GM12878 (cell line): ENCODE measurements around the gene ERAL1. TPM values are rescaled to one million over a fixed set of nuclear protein-coding genes. Genes with fewer than 3 reads are reported as not detected.

Source experiments
- ATAC-seq: fragments of 200-7000 bp; cut with Tn5 transposase; 3 replicates; pipeline ENCODE4 v1.9.1; 2020; ENCODE audit warnings: mild to moderate bottlenecking, moderate library complexity
- Bru-seq: library from RNA; stranded (reverse); fragments of 400-500 nt; gene quantifications from one replicate; lab custom pipeline; 2021; lab: Mats Ljungman, UMichigan
- BruChase-seq, 2 experiments: library from RNA; stranded (reverse); fragments of 400-500 nt; gene quantifications; one replicate each; lab custom pipeline; 2021; lab: Mats Ljungman, UMichigan
- BruUV-seq: library from RNA; stranded (reverse); fragments of 400-500 nt; replicated peaks from 2 replicates; lab custom pipeline; 2021; lab: Mats Ljungman, UMichigan
- CTCF ChIA-PET: fragments of 300-600 bp; sonication (Branson Sonifier 250); formaldehyde crosslinking; extraction: SDS; loops from one replicate; lab custom pipeline; 2021; ENCODE audit warnings: inconsistent platforms; lab: Yijun Ruan, JAX
- POLR2A ChIA-PET: fragments of 350-600 bp; formaldehyde crosslinking; extraction: SDS; loops from one replicate; lab custom pipeline; 2021; ENCODE audit warnings: inconsistent platforms; lab: Charles Lee
- RAD21 ChIA-PET: fragments of 300-600 bp; sonication (Branson Sonifier 250); formaldehyde crosslinking; loops from one replicate; lab custom pipeline; 2023; ENCODE audit warnings: antibody characterized with exemption; ENCODE audit not compliant: unreplicated experiment; lab: Charles Lee
- SMC1A ChIA-PET: fragments of 300-600 bp; sonication (Branson Sonifier 250); formaldehyde crosslinking; loops from one replicate; lab custom pipeline; 2023; ENCODE audit not compliant: unreplicated experiment, uncharacterized antibody; lab: Charles Lee
- DNase-seq: peaks from one replicate; pipeline ENCODE4 v3.0.0-alpha.2; 2011; ENCODE audit warnings: low read depth, low spot score
- FAIRE-seq: peaks from 3 replicates; lab custom pipeline; 2011; peaks lifted over from hg19 to GRCh38; lab: Jason Lieb, UNC
- H2AFZ ChIP-seq: 2 replicates; pipeline ENCODE4 v1.6.0; 2011; ENCODE audit warnings: low read depth, low read length, control low read depth; ENCODE audit not compliant: control insufficient read depth
- H3K27ac ChIP-seq: 2 replicates; pipeline ENCODE4 v1.5.1; 2011; ENCODE audit warnings: control low read depth; ENCODE audit not compliant: control insufficient read depth, insufficient read depth
- H3K27me3 ChIP-seq, 2 experiments: replicated peaks in 1 of 2; 2 replicates each; pipeline versions ENCODE4 v1.6.0 to v1.6.1; 2011; ENCODE audit warnings: low read length in 1 of 2; ENCODE audit not compliant: control insufficient read depth in 2 of 2, insufficient read depth in 2 of 2
- H3K36me3 ChIP-seq, 2 experiments: 2 replicates each; pipeline ENCODE4 v1.5.1; 2011; ENCODE audit warnings: low read length in 1 of 2; ENCODE audit not compliant: control insufficient read depth in 2 of 2, insufficient read depth in 2 of 2
- H3K4me1 ChIP-seq: 2 replicates; pipeline ENCODE4 v1.6.1; 2011; ENCODE audit warnings: mild to moderate bottlenecking, low read length, moderate library complexity, mixed read lengths; ENCODE audit not compliant: control insufficient read depth, insufficient read depth
- H3K4me2 ChIP-seq: 2 replicates; pipeline ENCODE4 v1.6.0; 2011; ENCODE audit warnings: control low read depth; ENCODE audit not compliant: control insufficient read depth, insufficient read depth
- H3K4me3 ChIP-seq: fragments of 200-600 bp; sonication (generic); 2 replicates; pipeline ENCODE4 v1.5.1; 2016
- H3K79me2 ChIP-seq: 2 replicates; pipeline ENCODE4 v1.6.0; 2011; ENCODE audit warnings: low read length; ENCODE audit not compliant: control insufficient read depth, insufficient read depth
- H3K9ac ChIP-seq: 2 replicates; pipeline ENCODE4 v1.8.0; 2011; ENCODE audit warnings: low read length, control low read depth, mixed read lengths; ENCODE audit not compliant: control insufficient read depth, insufficient read depth
- H3K9me3 ChIP-seq: replicated peaks from 3 replicates; pipeline ENCODE4 v1.5.1; 2011; ENCODE audit warnings: mild to moderate bottlenecking, low read length; ENCODE audit not compliant: control insufficient read depth, insufficient read depth
- H4K20me1 ChIP-seq: 2 replicates; pipeline ENCODE4 v1.6.0; 2011; ENCODE audit not compliant: control insufficient read depth, insufficient read depth
- ATF7 ChIP-seq: fragments of 450-650 bp; IDR thresholded peaks from 2 replicates; pipeline ENCODE4 v1.6.1; 2016; ENCODE audit warnings: low read depth, mild to moderate bottlenecking
- BACH1 ChIP-seq: fragments of 450-650 bp; IDR thresholded peaks from 2 replicates; pipeline ENCODE4 v1.6.1; 2017; ENCODE audit warnings: mild to moderate bottlenecking, borderline replicate concordance
- CBFB ChIP-seq: IDR thresholded peaks from 2 replicates; pipeline ENCODE4 v1.6.1; 2016; ENCODE audit warnings: antibody characterized with exemption, low read depth
- E4F1 ChIP-seq: fragments of 450-650 bp; IDR thresholded peaks from 2 replicates; pipeline ENCODE4 v1.6.1; 2018; ENCODE audit warnings: borderline replicate concordance, mild to moderate bottlenecking; ENCODE audit not compliant: partially characterized antibody
- HDAC6 ChIP-seq: fragments of 200-600 bp; sonication (generic); IDR thresholded peaks from one replicate; pipeline ENCODE4 v1.8.0; 2017; ENCODE audit warnings: antibody characterized with exemption; ENCODE audit not compliant: unreplicated experiment
- MXI1 ChIP-seq: fragments of 150-350 bp; IDR thresholded peaks from 2 replicates; pipeline ENCODE4 v1.6.1; 2011; ENCODE audit warnings: low read depth, mild to moderate bottlenecking, inconsistent platforms, low read length, improper control_type of control experiment
- NKRF ChIP-seq: fragments of 450-650 bp; conservative IDR thresholded peaks from 2 replicates; pipeline ENCODE4 v1.6.1; 2017; ENCODE audit warnings: mild to moderate bottlenecking, moderate library complexity
- POLR2A ChIP-seq: IDR thresholded peaks from 2 replicates; pipeline ENCODE4 v1.6.1; 2011; ENCODE audit warnings: low read depth, mild to moderate bottlenecking, low read length
- RELA ChIP-seq: fragments of 450-650 bp; IDR thresholded peaks from 2 replicates; pipeline ENCODE4 v1.8.0; 2014; ENCODE audit warnings: borderline replicate concordance; ENCODE audit not compliant: partially characterized antibody
- SIN3A ChIP-seq: IDR thresholded peaks from 2 replicates; pipeline ENCODE4 v1.6.1; 2012; ENCODE audit warnings: low read depth, low read length, improper control_type of control experiment
- SMAD1 ChIP-seq: fragments of 450-650 bp; IDR thresholded peaks from 2 replicates; pipeline ENCODE4 v1.6.1; 2018; ENCODE audit warnings: mild to moderate bottlenecking, low read depth; ENCODE audit not compliant: partially characterized antibody
- ZNF207 ChIP-seq: fragments of 450-650 bp; IDR thresholded peaks from 2 replicates; pipeline ENCODE4 v1.6.1; 2014; ENCODE audit warnings: antibody characterized with exemption, mild to moderate bottlenecking, borderline replicate concordance
- ZNF622 ChIP-seq: fragments of 450-650 bp; IDR thresholded peaks from 2 replicates; pipeline ENCODE4 v1.6.1; 2017; ENCODE audit warnings: mild to moderate bottlenecking, inconsistent platforms
- WGBS: methylation state at CpG from one replicate; pipeline ENCODE4 v1.1.6; 2016; ENCODE audit warnings: low lambda C conversion rate; ENCODE audit not compliant: insufficient replicate concordance, insufficient coverage; ENCODE audit errors: missing lambda C conversion rate; 5-methylcytosine and 5-hydroxymethylcytosine counted together
- in situ Hi-C: fragments of 300-500 bp; cut with MboI; formaldehyde crosslinking; loops from 9 replicates; pipeline ENCODE4 v1.14.3; 2018; ENCODE audit warnings: mixed read lengths
- intact Hi-C: fragments of 100-400 bp; cut with micrococcal nuclease; formaldehyde crosslinking; loops from one replicate; pipeline ENCODE4 v1.14.2; 2022; ENCODE audit not compliant: unreplicated experiment
- long read RNA-seq, 2 experiments: library from polyadenylated mRNA; unstranded; transcript quantifications; one replicate each; pipeline ENCODE4 v2.0.0, GENCODE V29; 2019 to 2020
- polyA minus RNA-seq, 3 experiments: library from RNA; depleted of rRNA, polyadenylated mRNA; stranded (reverse); fragments of >200 nt; gene quantifications; 2 replicates each; pipeline ENCODE4 v1.2.3, GENCODE V29; 2011
- polyA plus RNA-seq, 11 experiments: library from polyadenylated mRNA; depleted of rRNA in 4 of 11; unstranded in 6 of 11; stranded (reverse) in 5 of 11; fragments of >200 nt; fragmentation: Nextera tagmentation in 4 of 11; fragmentation: Illumina TruSeq in 1 of 11; extraction: Ambion mirVana in 4 of 11; extraction: Trizol in 1 of 11; gene quantifications; 1 replicate in 1 of 11; 2 replicates in 10 of 11; pipeline versions ENCODE4 v1.2.1 to v1.2.3, GENCODE V29; 2011 to 2016; ENCODE audit warnings: inconsistent platforms in 2 of 11, missing spikeins in 2 of 11, low read depth in 1 of 11
- total RNA-seq, 4 experiments: library from RNA; depleted of rRNA in 3 of 4; stranded (reverse); fragments of >200 nt in 3 of 4; fragmentation: Illumina TruSeq in 1 of 4; extraction: Trizol in 1 of 4; gene quantifications; 2 replicates each; pipeline versions ENCODE4 v1.2.1 to v1.2.3, GENCODE V29; 2013 to 2021

The ERAL1 gene
- 24.0 and 26.2 TPM in 2 replicates for total RNA-seq (2013; cell fraction: nucleolus; rRNA removed)
- total RNA-seq (2014; rRNA removed) (57.1 and 61.2 TPM in 2 replicates), total RNA-seq (2014; rRNA removed; fragmentation: Illumina TruSeq; extraction: Trizol) (24.6 and 27.7 TPM in 2 replicates), total RNA-seq (2021) (66.7 and 67.8 TPM in 2 replicates), polyA plus RNA-seq (2011; rRNA removed) (60.2 and 104 TPM in 2 replicates), polyA plus RNA-seq (2014; fragmentation: Illumina TruSeq; extraction: Trizol) (96.5 and 101 TPM in 2 replicates), polyA plus RNA-seq (2014; fragmentation: Nextera tagmentation; extraction: Ambion mirVana) (100 to 1,000 TPM; 165 to 175 TPM), polyA plus RNA-seq (2014; rRNA removed) (99.5 and 103 TPM in 2 replicates), polyA plus RNA-seq (2016; fragmentation: Nextera tagmentation; extraction: Ambion mirVana) (100 to 1,000 TPM; 114 to 132 TPM), polyA minus RNA-seq (2011; rRNA and poly(A)+ RNA removed) (89.3 and 130 TPM in 2 replicates), Bru-seq, nascent RNA (percentile 72 among the genes with signal in this experiment), BruChase-seq, experiment 1, labeled RNA remaining after a 6-hour chase (percentile 89 among the genes with signal in this experiment), BruChase-seq, experiment 2, labeled RNA remaining after a 2-hour chase (percentile 83 among the genes with signal in this experiment)
- polyA plus RNA-seq (2011; ENCODE audit: low read depth) = 45.6 TPM
- polyA plus RNA-seq (2011; cell fraction: cytosol; rRNA removed) = 159 TPM in 2 replicates
- 102 and 131 TPM in 2 replicates for polyA plus RNA-seq (2011; cell fraction: nucleus; rRNA removed)
- 40.8 and 41.4 TPM in 2 replicates for polyA plus RNA-seq (2012)
- 30.7 and 43.2 TPM in 2 replicates for polyA minus RNA-seq (2011; cell fraction: cytosol; rRNA and poly(A)+ RNA removed)
- polyA minus RNA-seq (2011; cell fraction: nucleus; rRNA and poly(A)+ RNA removed) = 39.7 and 43.2 TPM in 2 replicates
- long read RNA-seq, experiment 1, transcript ERAL1-201 (10 exons, 1,925 nt) = major isoform, 116 of 130 reads
- long read RNA-seq, experiment 1, partial matches to known transcripts = 1 of 130 reads
- long read RNA-seq, experiment 1, other reads (novel, unspliced or antisense) = 13 of 130 reads
- long read RNA-seq, experiment 2, transcript ERAL1-201 (10 exons, 1,925 nt) = major isoform, 239 of 268 reads
- long read RNA-seq, experiment 2, partial matches to known transcripts = 3 of 268 reads
- long read RNA-seq, experiment 2, other reads (novel, unspliced or antisense) = 25 of 268 reads

DNA sequence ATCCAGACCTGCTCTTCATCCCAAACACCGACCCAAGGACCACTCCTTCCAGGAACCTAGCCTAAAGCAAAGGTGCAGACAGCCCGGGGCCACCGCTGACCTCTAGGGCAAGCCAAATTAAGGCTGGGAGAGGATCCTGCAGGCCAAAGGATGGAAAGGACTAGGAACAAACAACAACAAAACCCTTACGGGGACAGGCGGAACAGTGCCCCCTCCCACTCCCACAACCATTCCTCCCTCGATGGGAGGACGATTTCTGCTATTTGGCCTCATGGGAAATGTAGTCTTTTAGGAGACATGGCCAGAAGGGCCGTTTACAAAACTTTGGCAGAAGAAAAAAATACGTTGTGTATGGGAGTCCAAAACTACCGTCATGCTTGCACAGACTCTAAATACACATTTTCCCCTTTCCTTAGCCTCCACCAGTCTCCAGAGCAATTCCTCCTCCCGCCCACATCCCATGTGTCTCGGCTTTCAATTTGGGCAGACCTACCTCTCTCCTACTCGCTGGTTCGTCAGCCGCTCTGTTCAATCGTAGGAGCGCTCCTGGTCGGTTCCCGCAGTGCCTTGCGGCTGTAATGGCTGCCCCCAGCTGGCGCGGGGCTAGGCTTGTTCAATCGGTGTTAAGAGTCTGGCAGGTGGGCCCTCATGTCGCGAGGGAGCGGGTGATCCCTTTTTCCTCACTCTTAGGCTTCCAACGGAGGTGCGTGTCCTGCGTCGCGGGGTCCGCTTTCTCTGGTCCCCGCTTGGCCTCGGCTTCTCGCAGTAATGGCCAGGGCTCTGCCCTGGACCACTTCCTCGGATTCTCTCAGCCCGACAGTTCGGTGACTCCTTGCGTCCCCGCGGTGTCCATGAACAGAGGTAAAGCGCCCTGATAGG, at the start of gene ERAL1:
Gene ERAL1 (plus strand): TSS at position 560 of the 879 bp plus-strand sequence. CDS start 19 bp downstream, at position 579.
- in situ Hi-C loops (no loop called here), intact Hi-C loops (no loop called here)
- ATAC-seq (peak; percentile 100), FAIRE-seq (peak; percentile 86), DNase-seq (peak; percentile 73)
- RAD21 ChIA-PET = interaction anchor here (2.1 to 3.3 kb wide), 2 partner anchors 48 to 92 kb away, joined by 5 to 15 read pairs; partner anchors contain the start of gene DHRS13
- 1% methylated on average over 42 of the region's 42 CpGs for WGBS
- Histone ChIP-seq H3K79me2 (peaks cover 14% of the 10 kb centered on the region), H3K9ac (peak within 1 kb of the TSS; percentile 90), H3K27me3 (no peaks in the 10 kb centered on the region), H4K20me1 (no peaks in the 10 kb centered on the region), H2AFZ (peak within 1 kb of the TSS; percentile 100), H3K9me3 (no peaks in the 10 kb centered on the region), H3K4me2 (peak within 1 kb of the TSS; percentile 99), H3K27ac (peak within 1 kb of the TSS; percentile 86), H3K4me3 (peak within 1 kb of the TSS; percentile 78), H3K36me3 (peaks cover 8 to 10% of the 10 kb centered on the region in 2 experiments; a peak in 3 of 4 replicates), H3K4me1 (peaks cover 14% of the 10 kb centered on the region)
- SMC1A ChIA-PET = interaction anchor here (0.6 to 1.5 kb wide), 3 partner anchors 24 to 100 kb away, joined by 3 to 5 read pairs (median 3); no protein-coding TSS in a partner anchor
- CTCF ChIA-PET = interaction anchor here (1.2 to 1.9 kb wide), 2 partner anchors 91 to 98 kb away, joined by 3 to 10 read pairs; no protein-coding TSS in a partner anchor
- POLR2A ChIA-PET = interaction anchor here (0.6 to 2.0 kb wide), 4 partner anchors 12 to 43 kb away, joined by 3 to 9 read pairs (median 4); partner anchors contain the start of genes FAM222B and FLOT2
- BruUV-seq = TSS peak; percentile 95
- TF ChIP-seq CBFB (peak; percentile 91), SMAD1 (no peak), ZNF622 (no peak), ZNF207 (peak; percentile 82), SIN3A (peak; percentile 75; the same call in 1 of the 2 replicates), BACH1 (0 out of 2 replicates have a peak, but pooled peaks have one; percentile 38), RELA (peak; percentile 37), POLR2A (peak; percentile 95), HDAC6 (no peak), E4F1 (no peak), MXI1 (peak; percentile 86), ATF7 (peak; percentile 71; the same call in 1 of the 2 replicates), NKRF (peak; percentile 73)
